HCT116 (cell line): ENCODE measurements around the gene UTP14A. TPM values are rescaled to one million over a fixed set of nuclear protein-coding genes. Genes with fewer than 3 reads are reported as not detected.

ENCODE experiments used
- ATAC-seq: fragments of 200-7000 bp; cut with Tn5 transposase; 2 replicates; pipeline ENCODE4 v1.9.1; 2020; ENCODE audit warnings: mild to moderate bottlenecking, moderate library complexity
- BruUV-seq: library from RNA; stranded (reverse); fragments of 400-500 nt; replicated peaks from 2 replicates; lab custom pipeline; 2021; lab: Mats Ljungman, UMichigan
- CTCF ChIA-PET: fragments of 300-600 bp; sonication (Branson Sonifier 250); formaldehyde crosslinking; loops from one replicate; lab custom pipeline; 2021; ENCODE audit warnings: antibody characterized with exemption; lab: Charles Lee
- POLR2A ChIA-PET: fragments of 300-600, 350-600 bp; sonication (Branson Sonifier 250); formaldehyde crosslinking; loops from one replicate; lab custom pipeline; 2021; ENCODE audit warnings: antibody characterized with exemption; lab: Charles Lee
- RAD21 ChIA-PET, 2 experiments: fragments of 300-600 bp; sonication (Branson Sonifier 250); formaldehyde crosslinking; loops; one replicate each; lab custom pipeline; 2023; ENCODE audit warnings: low total read pairs in 2 of 2; ENCODE audit not compliant: uncharacterized antibody in 2 of 2, unreplicated experiment in 2 of 2, low non-redundant PET in 1 of 2; lab: Charles Lee
- DNase-seq: peaks from one replicate; pipeline ENCODE4 v3.0.0-alpha.2; 2010; ENCODE audit warnings: low read depth, low spot score
- H2AFZ ChIP-seq: fragments of 200-600 bp; shearing (Covaris generic), sonication (generic); 2 replicates; pipeline ENCODE4 v1.6.1; 2017; ENCODE audit warnings: low read depth, mixed run types, mixed read lengths, antibody characterized with exemption, low read length; ENCODE audit not compliant: poor library complexity, severe bottlenecking
- H3K27ac ChIP-seq: 2 replicates; pipeline ENCODE4 v1.5.1; 2012; ENCODE audit warnings: low read depth, low read length
- H3K27me3 ChIP-seq: fragments of 200-600 bp; sonication (generic); 2 replicates; pipeline ENCODE4 v1.6.1; 2016; ENCODE audit warnings: mixed run types, low read length, mixed read lengths; ENCODE audit not compliant: insufficient read depth
- H3K36me3 ChIP-seq, 2 experiments: fragments of 200-500 bp in 1 of 2; fragments of 200-600 bp in 1 of 2; sonication (Bioruptor generic) in 1 of 2; sonication (generic) in 1 of 2; 2 replicates each; pipeline versions ENCODE4 v1.5.1 to v1.6.1; 2014 to 2016; ENCODE audit warnings: low read length in 2 of 2, inconsistent platforms in 1 of 2, mixed read lengths in 1 of 2, mixed run types in 1 of 2; ENCODE audit not compliant: insufficient read depth in 2 of 2, control insufficient read depth in 1 of 2
- H3K4me1 ChIP-seq, 2 experiments: fragments of 200-600 bp in 1 of 2; sonication (generic) in 1 of 2; 2 replicates each; pipeline versions ENCODE4 v1.5.1 to v1.6.1; 2012 to 2017; ENCODE audit warnings: low read length in 2 of 2, inconsistent platforms in 1 of 2, mild to moderate bottlenecking in 1 of 2, mixed read lengths in 1 of 2, mixed run types in 1 of 2, moderate library complexity in 1 of 2; ENCODE audit not compliant: insufficient read depth in 2 of 2, control insufficient read depth in 1 of 2
- H3K4me2 ChIP-seq: fragments of 200-600 bp; sonication (generic); 2 replicates; pipeline ENCODE4 v1.6.1; 2017; ENCODE audit warnings: mixed run types, low read length, mixed read lengths
- H3K4me3 ChIP-seq, 2 experiments: fragments of 200-600 bp in 1 of 2; sonication (generic) in 1 of 2; replicated peaks in 1 of 2; 2 replicates each; pipeline ENCODE4 v1.5.1; 2011 to 2016; ENCODE audit warnings: low read length in 2 of 2, control low read depth in 1 of 2, low read depth in 1 of 2, mild to moderate bottlenecking in 1 of 2, mixed read lengths in 1 of 2, mixed run types in 1 of 2
- H3K79me2 ChIP-seq: fragments of 200-600 bp; sonication (generic); 2 replicates; pipeline ENCODE4 v1.6.1; 2017; ENCODE audit warnings: mild to moderate bottlenecking, mixed run types, low read length, moderate library complexity, mixed read lengths; ENCODE audit not compliant: insufficient read depth
- H3K9ac ChIP-seq: fragments of 200-600 bp; sonication (generic); 2 replicates; pipeline ENCODE4 v1.6.1; 2016; ENCODE audit warnings: low read length, mixed read lengths
- H3K9me2 ChIP-seq: fragments of 200-600 bp; sonication (generic), shearing (Covaris generic); 2 replicates; pipeline ENCODE4 v1.6.1; 2017; ENCODE audit warnings: mixed run types, mild to moderate bottlenecking, moderate library complexity; ENCODE audit not compliant: insufficient read depth
- H3K9me3 ChIP-seq, 2 experiments: fragments of 200-500 bp in 1 of 2; fragments of 200-600 bp in 1 of 2; sonication (Bioruptor generic) in 1 of 2; sonication (generic) in 1 of 2; 2 replicates each; pipeline ENCODE4 v1.6.1; 2014 to 2017; ENCODE audit warnings: low read length in 2 of 2, mixed read lengths in 2 of 2, inconsistent platforms in 1 of 2, low read depth in 1 of 2, mild to moderate bottlenecking in 1 of 2, mixed run types in 1 of 2, moderate library complexity in 1 of 2; ENCODE audit not compliant: control insufficient read depth in 1 of 2, insufficient read depth in 1 of 2
- H4K20me1 ChIP-seq: fragments of 200-600 bp; sonication (generic), shearing (Covaris generic); 2 replicates; pipeline ENCODE4 v1.6.1; 2017; ENCODE audit warnings: mixed run types, mild to moderate bottlenecking, moderate library complexity; ENCODE audit not compliant: insufficient read depth
- EGR1 ChIP-seq: IDR thresholded peaks from 2 replicates; pipeline ENCODE4 v1.6.1; 2012; ENCODE audit warnings: low read depth
- ELF1 ChIP-seq: IDR thresholded peaks from 2 replicates; pipeline ENCODE4 v1.6.1; 2012; ENCODE audit warnings: low read depth, borderline replicate concordance
- EZH2 ChIP-seq: fragments of 200-600 bp; sonication (generic); IDR thresholded peaks from 2 replicates; pipeline ENCODE4 v1.6.1; 2017; ENCODE audit warnings: antibody characterized with exemption, mixed run types
- EZH2phosphoT487 ChIP-seq: fragments of 200-600 bp; IDR thresholded peaks from 2 replicates; pipeline ENCODE4 v1.6.1; 2018; ENCODE audit warnings: antibody characterized with exemption, borderline replicate concordance
- JUND ChIP-seq: IDR thresholded peaks from 2 replicates; pipeline ENCODE4 v1.6.1; 2012
- POLR2A ChIP-seq: IDR thresholded peaks from 2 replicates; pipeline ENCODE4 v1.7.0; 2011; ENCODE audit warnings: borderline replicate concordance; ENCODE audit not compliant: insufficient read depth, insufficient read length; ENCODE audit errors: extremely low read depth
- POLR2AphosphoS5 ChIP-seq: IDR thresholded peaks from 2 replicates; pipeline ENCODE4 v1.6.1; 2011; ENCODE audit warnings: mild to moderate bottlenecking, low read depth, low read length, moderate library complexity
- RAD21 ChIP-seq: IDR thresholded peaks from 2 replicates; pipeline ENCODE4 v1.6.1; 2012; ENCODE audit warnings: low read depth, mild to moderate bottlenecking
- REST ChIP-seq: IDR thresholded peaks from 2 replicates; pipeline ENCODE4 v1.6.1; 2012; ENCODE audit warnings: low read depth
- SIN3A ChIP-seq: IDR thresholded peaks from 2 replicates; pipeline ENCODE4 v1.6.1; 2012; ENCODE audit warnings: low read depth
- SP1 ChIP-seq: IDR thresholded peaks from 2 replicates; pipeline ENCODE4 v1.6.1; 2012; ENCODE audit warnings: low read depth
- SRF ChIP-seq: IDR thresholded peaks from 2 replicates; pipeline ENCODE4 v1.6.1; 2012; ENCODE audit warnings: low read depth
- ZBTB33 ChIP-seq: IDR thresholded peaks from 2 replicates; pipeline ENCODE4 v1.6.1; 2011; ENCODE audit warnings: mild to moderate bottlenecking, low read length, moderate library complexity; ENCODE audit not compliant: insufficient replicate concordance; ENCODE audit errors: extremely low read depth
- intact Hi-C: fragments of 100-400 bp; cut with micrococcal nuclease; formaldehyde crosslinking; loops from 2 replicates; pipeline ENCODE4 v1.10.0; 2022
- total RNA-seq: library from RNA; stranded (reverse); gene quantifications from one replicate; pipeline ENCODE4 v1.2.1, GENCODE V29; 2021; ENCODE audit not compliant: unreplicated experiment

Gene UTP14A
- total RNA-seq, 1 experiment from 2014 or later = 28.3 TPM

- Histone ChIP-seq H2AFZ (no peak overlapping the region), H3K4me2 (no peak overlapping the region), H3K9me2 (no peaks in the 10 kb centered on the region), H4K20me1 (no peaks in the 10 kb centered on the region), H3K36me3 (no peaks in the 10 kb centered on the region), H3K79me2 (no peaks in the 10 kb centered on the region), H3K27me3 (no peaks in the 10 kb centered on the region), H3K9ac (no peak overlapping the region), H3K9me3 (no peaks in the 10 kb centered on the region), H3K4me3 (no peak overlapping the region), H3K4me1 (peaks cover 2 to 11% of the 10 kb centered on the region in 2 experiments; a peak in 1 of 4 replicates), H3K27ac (no peak overlapping the region)
- no peak for TF ChIP-seq SRF
- TF ChIP-seq ELF1 = no peak
- TF ChIP-seq REST = no peak
- TF ChIP-seq POLR2A = no peak
- no peak for TF ChIP-seq JUND
- TF ChIP-seq EGR1 = no peak
- no peak for TF ChIP-seq EZH2phosphoT487
- TF ChIP-seq RAD21 = no peak
- TF ChIP-seq ZBTB33 = no peak
- no peak for TF ChIP-seq SIN3A
- no peak for TF ChIP-seq SP1
- no peak for TF ChIP-seq POLR2AphosphoS5
- TF ChIP-seq EZH2 = no peak
- no TSS peak for BruUV-seq
- POLR2A ChIA-PET = no interaction called here
- intact Hi-C loops = no loop called here
- DNase-seq (no peak), ATAC-seq (no peak)
- CTCF ChIA-PET = no interaction called here
- RAD21 ChIA-PET = no interaction called here
Observed at GRCh38 chrX:129954804-129955203, 48.8 kb downstream of the UTP14A start.
